Liver (tissue), 9 donors: ENCODE results near the gene MDH1B. TPM values are rescaled to one million over a fixed set of nuclear protein-coding genes. Genes with fewer than 3 reads are reported as not detected.

Experiments
- DNase-seq: peaks from one replicate; pipeline ENCODE4 v3.0.0-alpha.2; 2017; ENCODE audit warnings: low spot score
- H3K27ac ChIP-seq, 2 donors: one replicate each; pipeline ENCODE4 v1.7.0; 2013; ENCODE audit warnings: inconsistent platforms in 2 of 2, low read length in 2 of 2, control low read depth in 1 of 2, low read depth in 1 of 2, mild to moderate bottlenecking in 1 of 2
- H3K27me3 ChIP-seq, 4 donors: one replicate each; pipeline versions ENCODE4 v1.6.1 to v1.7.0; 2013; ENCODE audit warnings: low read length in 3 of 4, inconsistent platforms in 1 of 4, mild to moderate bottlenecking in 1 of 4, moderate library complexity in 1 of 4; ENCODE audit not compliant: control insufficient read depth in 4 of 4, insufficient read depth in 4 of 4
- H3K36me3 ChIP-seq, 4 donors: one replicate each; pipeline versions ENCODE4 v1.6.1 to v1.7.0; 2013; ENCODE audit warnings: low read length in 3 of 4, mild to moderate bottlenecking in 3 of 4, low read depth in 1 of 4, moderate library complexity in 1 of 4; ENCODE audit not compliant: control insufficient read depth in 4 of 4, insufficient read depth in 3 of 4
- H3K4me1 ChIP-seq, 4 donors: one replicate each; pipeline versions ENCODE4 v1.6.1 to v1.7.0; 2013; ENCODE audit warnings: low read length in 3 of 4, mild to moderate bottlenecking in 3 of 4, moderate library complexity in 1 of 4; ENCODE audit not compliant: control insufficient read depth in 4 of 4, insufficient read depth in 4 of 4
- H3K4me3 ChIP-seq, 3 donors: one replicate each; pipeline versions ENCODE4 v1.6.1 to v1.7.0; 2013; ENCODE audit warnings: low read length in 3 of 3, control low read depth in 1 of 3, low read depth in 1 of 3, mild to moderate bottlenecking in 1 of 3
- H3K9ac ChIP-seq, 2 donors: one replicate each; pipeline ENCODE4 v1.7.0; 2013; ENCODE audit warnings: low read length in 2 of 2, mild to moderate bottlenecking in 2 of 2, moderate library complexity in 2 of 2, control low read depth in 1 of 2, low read depth in 1 of 2
- H3K9me3 ChIP-seq, 4 donors: one replicate each; pipeline versions ENCODE4 v1.6.1 to v1.7.0; 2013; ENCODE audit warnings: low read length in 3 of 4; ENCODE audit not compliant: control insufficient read depth in 4 of 4
- EGR1 ChIP-seq, 2 donors: IDR thresholded peaks; 2 replicates each; pipeline ENCODE4 v1.6.1; 2016 to 2018; ENCODE audit warnings: antibody characterized with exemption in 2 of 2, low read depth in 2 of 2
- FOXA1 ChIP-seq: IDR thresholded peaks from 2 replicates; pipeline ENCODE4 v1.6.1; 2016; ENCODE audit warnings: antibody characterized with exemption
- FOXA2 ChIP-seq: IDR thresholded peaks from 2 replicates; pipeline ENCODE4 v1.6.1; 2016; ENCODE audit warnings: antibody characterized with exemption
- GABPA ChIP-seq, 2 donors: IDR thresholded peaks in 1 of 2; conservative IDR thresholded peaks in 1 of 2; 2 replicates each; pipeline ENCODE4 v1.6.1; 2016; ENCODE audit warnings: antibody characterized with exemption in 2 of 2, mild to moderate bottlenecking in 1 of 2, moderate library complexity in 1 of 2
- HNF4A ChIP-seq, 2 donors: conservative IDR thresholded peaks; 2 replicates each; pipeline ENCODE4 v1.6.1; 2016; ENCODE audit warnings: antibody characterized with exemption in 2 of 2, mild to moderate bottlenecking in 2 of 2
- HNF4G ChIP-seq: IDR thresholded peaks from 2 replicates; pipeline ENCODE4 v1.6.1; 2016; ENCODE audit warnings: antibody characterized with exemption
- JUND ChIP-seq, 2 donors: IDR thresholded peaks; 2 replicates each; pipeline ENCODE4 v1.6.1; 2016; ENCODE audit warnings: antibody characterized with exemption in 2 of 2
- TAF1 ChIP-seq: conservative IDR thresholded peaks from 2 replicates; pipeline ENCODE4 v1.6.1; 2016; ENCODE audit warnings: antibody characterized with exemption, mild to moderate bottlenecking
- YY1 ChIP-seq: IDR thresholded peaks from 2 replicates; pipeline ENCODE4 v1.6.1; 2016; ENCODE audit warnings: antibody characterized with exemption, mild to moderate bottlenecking
- WGBS: extraction: QIAGEN DNeasy Blood & Tissue Kit; methylation state at CpG from one replicate; pipeline ENCODE4 v1.1.7; 2013; 5-methylcytosine and 5-hydroxymethylcytosine counted together
- polyA plus RNA-seq, 2 donors: library from polyadenylated mRNA; stranded (reverse) in 1 of 2; unstranded in 1 of 2; fragments of 200-250 nt in 1 of 2; fragments of >200 nt in 1 of 2; fragmentation: Nextera tagmentation in 1 of 2; extraction: Ambion mirVana in 1 of 2; gene quantifications; one replicate each; pipeline versions ENCODE4 v1.2.1 to v1.2.3, GENCODE V29; 2013 to 2015
- total RNA-seq, 2 donors: library from RNA; depleted of rRNA; stranded (reverse); fragments of >200 nt; gene quantifications; one replicate each; pipeline ENCODE4 v1.2.3, GENCODE V29; 2014
- TF ChIP-seq, protein P1 (sequence below): IDR thresholded peaks from 2 replicates; pipeline ENCODE4 v1.6.1; 2016; ENCODE audit warnings: antibody characterized with exemption
- TF ChIP-seq, protein P2 (sequence below): IDR thresholded peaks from 2 replicates; pipeline ENCODE4 v1.6.1; 2016; ENCODE audit warnings: antibody characterized with exemption
- TF ChIP-seq, protein P3 (sequence below): IDR thresholded peaks from 2 replicates; pipeline ENCODE4 v1.6.1; 2016; ENCODE audit warnings: antibody characterized with exemption, mild to moderate bottlenecking
- TF ChIP-seq, protein P4 (sequence below): IDR thresholded peaks from 2 replicates; pipeline ENCODE4 v1.6.1; 2016; ENCODE audit warnings: antibody characterized with exemption
- donor health status: healthy.
- donor health status: healthy.
- donor health status: healthy.
- donor health status: healthy.
- donor health status: healthy.

MDH1B gene
- total and polyA plus RNA-seq, 4 donors, result 0.09 to 0.33 (median 0.18) TPM; not detected in 1

DNA sequence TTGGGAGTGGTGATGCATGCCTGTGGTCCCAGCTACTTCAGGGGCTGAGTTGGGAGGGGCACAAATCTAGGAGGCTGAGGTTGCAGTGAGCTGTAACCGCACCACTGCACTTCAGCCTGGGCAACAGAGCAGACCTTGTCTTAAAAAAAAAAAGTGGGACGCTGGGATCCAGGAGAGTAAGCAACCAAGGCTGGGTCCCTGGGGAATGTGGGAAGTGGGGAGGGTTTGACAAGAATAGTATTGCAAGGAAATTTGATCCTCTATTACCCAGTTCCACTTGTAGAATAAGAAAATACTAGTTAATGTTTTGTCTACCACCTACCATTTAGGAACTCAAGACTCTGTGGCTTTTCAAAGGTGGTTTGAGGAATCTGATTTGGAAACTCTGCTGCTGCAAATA lies 25.9 kb downstream of the MDH1B start:
- Histone ChIP-seq H3K36me3 (no peaks in the 10 kb centered on the region), H3K9me3 (no peaks in the 10 kb centered on the region), H3K27ac (no peak overlapping the region), H3K4me1 (no peaks in the 10 kb centered on the region), H3K9ac (no peak overlapping the region), H3K27me3 (peaks cover 0 to 10% (median 0%) of the 10 kb centered on the region in 4 donors), H3K4me3 (no peak overlapping the region)
- 72% methylated on average over 2 of the region's 2 CpGs for WGBS
- TF ChIP-seq FOXA1 (no peak), YY1 (no peak)
- TF ChIP-seq, protein P1, sequence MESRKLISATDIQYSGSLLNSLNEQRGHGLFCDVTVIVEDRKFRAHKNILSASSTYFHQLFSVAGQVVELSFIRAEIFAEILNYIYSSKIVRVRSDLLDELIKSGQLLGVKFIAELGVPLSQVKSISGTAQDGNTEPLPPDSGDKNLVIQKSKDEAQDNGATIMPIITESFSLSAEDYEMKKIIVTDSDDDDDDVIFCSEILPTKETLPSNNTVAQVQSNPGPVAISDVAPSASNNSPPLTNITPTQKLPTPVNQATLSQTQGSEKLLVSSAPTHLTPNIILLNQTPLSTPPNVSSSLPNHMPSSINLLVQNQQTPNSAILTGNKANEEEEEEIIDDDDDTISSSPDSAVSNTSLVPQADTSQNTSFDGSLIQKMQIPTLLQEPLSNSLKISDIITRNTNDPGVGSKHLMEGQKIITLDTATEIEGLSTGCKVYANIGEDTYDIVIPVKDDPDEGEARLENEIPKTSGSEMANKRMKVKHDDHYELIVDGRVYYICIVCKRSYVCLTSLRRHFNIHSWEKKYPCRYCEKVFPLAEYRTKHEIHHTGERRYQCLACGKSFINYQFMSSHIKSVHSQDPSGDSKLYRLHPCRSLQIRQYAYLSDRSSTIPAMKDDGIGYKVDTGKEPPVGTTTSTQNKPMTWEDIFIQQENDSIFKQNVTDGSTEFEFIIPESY, result no peak
- TF ChIP-seq, protein P2, sequence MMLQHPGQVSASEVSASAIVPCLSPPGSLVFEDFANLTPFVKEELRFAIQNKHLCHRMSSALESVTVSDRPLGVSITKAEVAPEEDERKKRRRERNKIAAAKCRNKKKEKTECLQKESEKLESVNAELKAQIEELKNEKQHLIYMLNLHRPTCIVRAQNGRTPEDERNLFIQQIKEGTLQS, result no peak
- TF ChIP-seq, protein P3, sequence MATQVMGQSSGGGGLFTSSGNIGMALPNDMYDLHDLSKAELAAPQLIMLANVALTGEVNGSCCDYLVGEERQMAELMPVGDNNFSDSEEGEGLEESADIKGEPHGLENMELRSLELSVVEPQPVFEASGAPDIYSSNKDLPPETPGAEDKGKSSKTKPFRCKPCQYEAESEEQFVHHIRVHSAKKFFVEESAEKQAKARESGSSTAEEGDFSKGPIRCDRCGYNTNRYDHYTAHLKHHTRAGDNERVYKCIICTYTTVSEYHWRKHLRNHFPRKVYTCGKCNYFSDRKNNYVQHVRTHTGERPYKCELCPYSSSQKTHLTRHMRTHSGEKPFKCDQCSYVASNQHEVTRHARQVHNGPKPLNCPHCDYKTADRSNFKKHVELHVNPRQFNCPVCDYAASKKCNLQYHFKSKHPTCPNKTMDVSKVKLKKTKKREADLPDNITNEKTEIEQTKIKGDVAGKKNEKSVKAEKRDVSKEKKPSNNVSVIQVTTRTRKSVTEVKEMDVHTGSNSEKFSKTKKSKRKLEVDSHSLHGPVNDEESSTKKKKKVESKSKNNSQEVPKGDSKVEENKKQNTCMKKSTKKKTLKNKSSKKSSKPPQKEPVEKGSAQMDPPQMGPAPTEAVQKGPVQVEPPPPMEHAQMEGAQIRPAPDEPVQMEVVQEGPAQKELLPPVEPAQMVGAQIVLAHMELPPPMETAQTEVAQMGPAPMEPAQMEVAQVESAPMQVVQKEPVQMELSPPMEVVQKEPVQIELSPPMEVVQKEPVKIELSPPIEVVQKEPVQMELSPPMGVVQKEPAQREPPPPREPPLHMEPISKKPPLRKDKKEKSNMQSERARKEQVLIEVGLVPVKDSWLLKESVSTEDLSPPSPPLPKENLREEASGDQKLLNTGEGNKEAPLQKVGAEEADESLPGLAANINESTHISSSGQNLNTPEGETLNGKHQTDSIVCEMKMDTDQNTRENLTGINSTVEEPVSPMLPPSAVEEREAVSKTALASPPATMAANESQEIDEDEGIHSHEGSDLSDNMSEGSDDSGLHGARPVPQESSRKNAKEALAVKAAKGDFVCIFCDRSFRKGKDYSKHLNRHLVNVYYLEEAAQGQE, result no peak
- no peak for DNase-seq

DNA sequence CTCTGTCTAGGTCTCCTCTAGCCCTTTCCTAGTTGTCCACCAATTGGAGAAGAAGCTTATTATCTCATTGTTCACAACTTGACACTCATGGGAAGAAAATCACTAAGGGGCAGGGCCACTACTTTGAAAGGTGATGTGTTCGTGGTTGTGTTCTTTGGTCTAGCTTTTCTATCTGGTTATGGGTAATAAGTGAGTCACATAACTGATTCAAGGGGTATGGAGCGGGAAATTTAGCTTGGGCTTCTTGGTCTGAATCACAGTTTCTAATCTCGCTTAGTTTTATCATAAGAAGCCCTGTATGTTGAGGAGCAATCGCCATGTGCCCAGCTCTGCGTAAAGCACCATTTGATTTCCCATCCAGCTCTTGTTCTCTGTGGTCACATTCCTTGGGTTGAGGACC lies 28.2 kb downstream of the MDH1B start:
- WGBS, result 87% methylated on average over 5 of the region's 5 CpGs
- no peak for DNase-seq

More for the DNA sequence above, 28.2 kb downstream of the MDH1B start:
- no peak for TF ChIP-seq HNF4A (conservative IDR thresholded peaks at IDR 0.05)
- TF ChIP-seq EGR1 (IDR thresholded peaks at IDR 0.05; ENCODE audit: low read depth in 2 of 2), result no peak
- TF ChIP-seq, protein P3, result no peak
- TF ChIP-seq, protein P4, sequence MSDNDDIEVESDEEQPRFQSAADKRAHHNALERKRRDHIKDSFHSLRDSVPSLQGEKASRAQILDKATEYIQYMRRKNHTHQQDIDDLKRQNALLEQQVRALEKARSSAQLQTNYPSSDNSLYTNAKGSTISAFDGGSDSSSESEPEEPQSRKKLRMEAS, result no peak
- TF ChIP-seq, protein P2, result no peak
- no peak for TF ChIP-seq HNF4G
- no peak for TF ChIP-seq JUND (IDR thresholded peaks at IDR 0.05)
- TF ChIP-seq TAF1, result no peak
- TF ChIP-seq GABPA (IDR thresholded peaks at IDR 0.05 in 1 of 2, conservative IDR thresholded peaks at IDR 0.05 in 1 of 2), result no peak
- TF ChIP-seq, protein P1, result no peak
- TF ChIP-seq FOXA2, result no peak
- Histone ChIP-seq H3K36me3 (no peaks in the 10 kb centered on the region), H3K9me3 (no peaks in the 10 kb centered on the region), H3K4me3 (no peak overlapping the region), H3K27me3 (peaks cover 0 to 6% (median 0%) of the 10 kb centered on the region in 4 donors), H3K4me1 (no peaks in the 10 kb centered on the region), H3K9ac (no peak overlapping the region), H3K27ac (no peak overlapping the region)
